ENCODE measurements around the gene C1S. TPM values are rescaled to one million over a fixed set of nuclear protein-coding genes. Genes with fewer than 3 reads are reported as not detected.
"Not testable (repeated sequence)": the region's sequence is repeated elsewhere in the genome, so short reads cannot be mapped to it uniquely, and the experiment has no call there.

The C1S gene
- total RNA-seq, 1 donor from 2014 or later = 0.71 TPM

DNA sequence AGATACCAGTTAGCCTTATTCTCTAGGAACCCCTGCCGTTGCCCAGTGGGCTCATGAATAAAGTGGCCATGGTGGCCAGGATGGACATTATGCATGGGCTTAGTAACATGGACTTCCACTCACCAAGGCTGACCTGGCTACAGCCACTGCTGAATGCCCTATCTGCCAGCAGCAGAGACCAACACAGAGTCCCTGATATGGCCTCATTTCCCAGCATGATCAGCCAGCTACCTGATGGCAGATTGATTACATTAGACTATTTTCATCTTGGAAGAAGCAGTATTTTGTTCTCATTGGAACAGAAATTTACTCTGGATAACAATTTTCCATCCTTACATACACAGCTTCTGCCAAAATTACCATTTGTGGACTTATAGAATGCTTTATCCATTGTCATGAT, 26.1 kb upstream of the C1S start:
- H3K36me3 Mint-ChIP-seq (ENCODE audit: low read depth) = no peaks in the 10 kb centered on the region
- no peaks in the 10 kb centered on the region for H3K27me3 Mint-ChIP-seq
- ATAC-seq (ENCODE audit: low read depth) (no peak), DNase-seq (no peak)
- TF ChIP-seq, protein P1, sequence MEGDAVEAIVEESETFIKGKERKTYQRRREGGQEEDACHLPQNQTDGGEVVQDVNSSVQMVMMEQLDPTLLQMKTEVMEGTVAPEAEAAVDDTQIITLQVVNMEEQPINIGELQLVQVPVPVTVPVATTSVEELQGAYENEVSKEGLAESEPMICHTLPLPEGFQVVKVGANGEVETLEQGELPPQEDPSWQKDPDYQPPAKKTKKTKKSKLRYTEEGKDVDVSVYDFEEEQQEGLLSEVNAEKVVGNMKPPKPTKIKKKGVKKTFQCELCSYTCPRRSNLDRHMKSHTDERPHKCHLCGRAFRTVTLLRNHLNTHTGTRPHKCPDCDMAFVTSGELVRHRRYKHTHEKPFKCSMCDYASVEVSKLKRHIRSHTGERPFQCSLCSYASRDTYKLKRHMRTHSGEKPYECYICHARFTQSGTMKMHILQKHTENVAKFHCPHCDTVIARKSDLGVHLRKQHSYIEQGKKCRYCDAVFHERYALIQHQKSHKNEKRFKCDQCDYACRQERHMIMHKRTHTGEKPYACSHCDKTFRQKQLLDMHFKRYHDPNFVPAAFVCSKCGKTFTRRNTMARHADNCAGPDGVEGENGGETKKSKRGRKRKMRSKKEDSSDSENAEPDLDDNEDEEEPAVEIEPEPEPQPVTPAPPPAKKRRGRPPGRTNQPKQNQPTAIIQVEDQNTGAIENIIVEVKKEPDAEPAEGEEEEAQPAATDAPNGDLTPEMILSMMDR (IDR thresholded peaks at IDR 0.05) = no peak
- intact Hi-C loops (cut with micrococcal nuclease) = no loop called here
- no peak overlapping the region for H3K27ac Mint-ChIP-seq
- H3K4me1 Mint-ChIP-seq = no peaks in the 10 kb centered on the region
- ChIA-PET POLR2A (no interaction called here), CTCF (no interaction called here)
- no peak overlapping the region for H3K4me3 Mint-ChIP-seq
- H3K9me3 Mint-ChIP-seq = no peaks in the 10 kb centered on the region

DNA sequence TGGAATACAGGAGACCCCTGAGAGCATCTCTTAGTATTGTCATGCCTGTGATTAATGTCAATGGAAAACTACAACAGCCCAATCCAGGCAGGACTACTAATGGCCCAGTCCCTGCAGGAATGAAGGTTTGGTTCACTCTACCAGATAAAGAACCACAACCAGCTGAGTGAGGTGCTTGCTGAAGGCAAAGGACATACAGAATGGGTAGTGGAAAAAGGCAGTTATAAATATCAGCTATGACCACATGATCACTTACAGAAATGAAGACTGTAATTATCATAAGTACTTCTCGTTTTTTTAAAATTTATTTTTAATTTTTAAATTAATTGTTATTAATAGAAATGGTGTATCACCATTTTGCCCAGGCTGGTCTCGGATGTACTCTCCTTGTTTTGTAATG, 25.1 kb upstream of the C1S start:
- intact Hi-C loops (cut with micrococcal nuclease) = no loop called here
- ChIA-PET POLR2A (no interaction called here), CTCF (no interaction called here)
- Mint-ChIP-seq H3K4me1 (no peaks in the 10 kb centered on the region), H3K36me3 (ENCODE audit: low read depth) (no peaks in the 10 kb centered on the region), H3K9me3 (no peaks in the 10 kb centered on the region), H3K4me3 (no peak overlapping the region), H3K27me3 (no peaks in the 10 kb centered on the region), H3K27ac (no peak overlapping the region)
- DNase-seq = no peak
- TF ChIP-seq, protein P1 (IDR thresholded peaks at IDR 0.05) = no peak
- ATAC-seq (ENCODE audit: low read depth) = no peak

DNA sequence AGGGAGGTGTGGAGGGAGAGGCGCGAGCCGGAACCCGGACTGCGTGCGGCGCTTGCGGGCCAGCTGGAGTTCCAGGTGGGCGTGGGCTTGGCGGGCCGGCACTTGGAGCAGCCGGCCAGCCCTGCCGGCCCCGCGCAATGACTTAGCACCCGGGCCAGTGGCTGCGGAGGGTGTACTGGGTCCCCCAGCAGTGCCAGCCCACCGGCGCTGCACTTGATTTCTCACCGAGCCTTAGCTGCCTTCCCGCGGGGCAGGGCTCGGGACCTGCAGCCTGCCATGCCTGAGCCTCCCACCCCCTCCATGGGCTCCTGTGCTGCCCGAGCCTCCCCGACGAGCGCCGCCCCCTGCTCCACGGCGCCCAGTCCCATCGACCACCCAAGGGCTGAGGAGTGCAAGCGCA, 23.1 kb upstream of the C1S start:
- DNase-seq; ATAC-seq (ENCODE audit: low read depth); H3K9me3 Mint-ChIP-seq; H3K36me3 Mint-ChIP-seq (ENCODE audit: low read depth); POLR2A ChIA-PET; H3K27me3 Mint-ChIP-seq; H3K4me1 Mint-ChIP-seq; H3K27ac Mint-ChIP-seq; CTCF ChIA-PET; intact Hi-C loops (cut with micrococcal nuclease); H3K4me3 Mint-ChIP-seq: not testable (repeated sequence)

DNA sequence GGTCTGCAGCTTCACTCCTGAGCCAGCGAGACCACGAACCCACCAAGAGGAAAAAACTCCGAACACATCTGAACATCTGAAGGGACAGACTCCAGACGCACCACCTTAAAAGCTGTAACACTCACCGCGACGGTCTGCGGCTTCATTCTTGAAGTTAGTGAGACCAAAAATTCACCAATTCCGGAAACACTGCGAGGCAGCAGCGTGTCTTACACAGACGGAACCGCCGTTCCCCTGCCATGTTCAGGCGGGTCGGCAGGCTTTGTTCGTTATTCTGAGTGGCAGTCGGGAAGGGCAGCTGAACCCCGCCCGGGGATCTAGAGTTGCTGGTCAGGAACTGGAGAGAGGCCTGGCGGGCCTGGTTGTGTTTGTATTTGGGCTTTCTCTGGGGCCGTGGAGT, 21.9 kb upstream of the C1S start:
- ATAC-seq (ENCODE audit: low read depth) (no peak), DNase-seq (no peak)
- H3K9me3 Mint-ChIP-seq = no peaks in the 10 kb centered on the region
- TF ChIP-seq, protein P1 (IDR thresholded peaks at IDR 0.05) = no peak
- H3K4me3 Mint-ChIP-seq = no peak overlapping the region
- H3K4me1 Mint-ChIP-seq = no peaks in the 10 kb centered on the region
- no peaks in the 10 kb centered on the region for H3K36me3 Mint-ChIP-seq (ENCODE audit: low read depth)
- ChIA-PET POLR2A (no interaction called here), CTCF (interaction anchor here (0.7 kb wide), 1 partner anchor 44 kb away, joined by 3 read pairs; no protein-coding TSS in a partner anchor)
- no peaks in the 10 kb centered on the region for H3K27me3 Mint-ChIP-seq
- no peak overlapping the region for H3K27ac Mint-ChIP-seq
- intact Hi-C loops (cut with micrococcal nuclease) = no loop called here

DNA sequence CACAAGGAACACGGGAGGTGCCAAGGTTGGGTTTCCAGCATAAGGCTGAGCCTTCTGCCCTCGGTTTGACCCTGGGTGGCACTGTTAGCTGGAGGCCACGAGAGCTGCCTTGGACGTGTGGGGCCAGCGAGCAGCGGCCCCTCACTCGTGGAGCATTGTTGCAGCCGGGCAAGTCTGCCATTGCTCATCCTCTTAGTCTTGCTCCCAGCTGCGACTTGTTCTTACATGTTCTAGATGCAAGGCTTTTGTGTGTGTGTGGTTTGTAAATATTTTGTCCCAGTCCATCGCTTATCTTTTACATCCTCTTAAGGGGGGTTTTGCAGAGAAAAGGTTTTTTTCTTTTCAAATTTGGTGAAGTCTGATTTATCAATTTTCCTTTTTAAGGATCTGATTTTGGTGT, 21.1 kb upstream of the C1S start:
- DNase-seq = no peak
- Mint-ChIP-seq H3K4me1 (no peaks in the 10 kb centered on the region), H3K36me3 (ENCODE audit: low read depth) (no peaks in the 10 kb centered on the region), H3K27me3 (no peaks in the 10 kb centered on the region), H3K27ac (no peak overlapping the region), H3K9me3 (no peaks in the 10 kb centered on the region), H3K4me3 (no peak overlapping the region)
- POLR2A ChIA-PET = no interaction called here
- no peak for ATAC-seq (ENCODE audit: low read depth)
- CTCF ChIA-PET = no interaction called here
- intact Hi-C loops (cut with micrococcal nuclease) = no loop called here
- TF ChIP-seq, protein P1 (IDR thresholded peaks at IDR 0.05) = no peak

DNA sequence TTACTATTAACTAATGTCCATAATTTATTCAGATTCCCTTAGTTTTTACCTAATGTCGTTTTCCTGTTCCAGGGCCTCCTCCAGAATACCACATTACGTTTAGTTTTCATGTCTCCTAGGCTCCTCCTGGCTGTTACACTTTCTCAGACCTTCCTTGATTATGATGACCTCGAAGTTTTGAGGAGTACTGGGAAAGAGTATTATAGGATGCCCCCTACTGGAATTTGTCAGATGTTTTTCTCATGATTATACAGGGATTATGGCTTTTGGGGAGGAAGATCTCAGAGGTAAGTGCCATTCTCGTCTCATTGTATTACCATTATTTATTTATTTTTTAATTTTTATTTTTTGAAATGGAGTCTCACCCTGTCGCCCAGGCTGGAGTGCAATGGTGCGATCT, 17.7 kb upstream of the C1S start:
- ATAC-seq (ENCODE audit: low read depth) = peak; percentile 45
- H3K27me3 Mint-ChIP-seq = no peaks in the 10 kb centered on the region
- intact Hi-C loops (cut with micrococcal nuclease) = no loop called here
- H3K27ac Mint-ChIP-seq = no peak overlapping the region
- ChIA-PET CTCF (no interaction called here), POLR2A (interaction anchor here (1.4 kb wide), 1 partner anchor 99 kb away, joined by 4 read pairs; the partner anchor contains the start of genes C12orf57 and RNU7-1)
- H3K4me3 Mint-ChIP-seq = no peak overlapping the region
- DNase-seq = no peak
- no peaks in the 10 kb centered on the region for H3K36me3 Mint-ChIP-seq (ENCODE audit: low read depth)
- TF ChIP-seq, protein P1 (IDR thresholded peaks at IDR 0.05) = no peak
- no peaks in the 10 kb centered on the region for H3K9me3 Mint-ChIP-seq
- H3K4me1 Mint-ChIP-seq = peaks cover 11% of the 10 kb centered on the region
